Measurements from ENCODE around the gene SRGAP1. TPM values are rescaled to one million over a fixed set of nuclear protein-coding genes. Genes with fewer than 3 reads are reported as not detected.

The SRGAP1 gene
- polyA plus RNA-seq, 1 donor (not counting 4 experiments of a cell fraction or from before 2014, with no cell fraction given), result 4.5 TPM

GRCh38 chr12:64184216-64184615 is 339.7 kb downstream of the SRGAP1 start:
- DNase-seq (ENCODE audit: low read depth, low spot score) (no peak), FAIRE-seq (no peak)
- no peak overlapping the region for H3K4me3 ChIP-seq (ENCODE audit: control insufficient read depth in 2 of 3, extremely low read depth in 1 of 3, insufficient read depth in 2 of 3, low read depth in 1 of 3, low read length in 3 of 3)
- H3K36me3 ChIP-seq (ENCODE audit: control insufficient read depth in 2 of 2, extremely low read depth in 1 of 2, insufficient read depth in 2 of 2, low read length in 2 of 2), result no peaks in the 10 kb centered on the region
- dilution Hi-C loops (cut with MboI; ENCODE audit: extremely low pct_ligation_motif_present, low sequenced_read_pairs), result no loop called here
- peaks cover 40% of the 10 kb centered on the region for H3K4me1 ChIP-seq (ENCODE audit: control insufficient read depth, extremely low read depth, insufficient read depth, low read length)
- H3K79me2 ChIP-seq (ENCODE audit: control insufficient read depth, insufficient read depth, low read length), result no peaks in the 10 kb centered on the region
- H2AFZ ChIP-seq (ENCODE audit: control insufficient read depth, low read length), result no peak overlapping the region
- no peak overlapping the region for H3K4me2 ChIP-seq (ENCODE audit: control insufficient read depth, extremely low read depth, insufficient read depth, low read depth, low read length)
- H4K20me1 ChIP-seq (ENCODE audit: control insufficient read depth, extremely low read depth, insufficient read depth, low read length), result no peaks in the 10 kb centered on the region
- H3K27ac ChIP-seq (ENCODE audit: control insufficient read depth, insufficient read depth, low read length), result no peak overlapping the region
- no peaks in the 10 kb centered on the region for H3K27me3 ChIP-seq (ENCODE audit: control insufficient read depth, extremely low read depth, insufficient read depth, low read length)
- TF ChIP-seq CTCF (optimal IDR thresholded peaks at IDR 0.05 in 1 of 3, IDR thresholded peaks at IDR 0.05 in 1 of 3, conservative IDR thresholded peaks at IDR 0.05 in 1 of 3; ENCODE audit: extremely low read depth in 1 of 3, insufficient read depth in 2 of 3, low read length in 3 of 3) (no peak), EZH2 (IDR thresholded peaks at IDR 0.05; ENCODE audit: low read length) (no peak)
- H3K9ac ChIP-seq (ENCODE audit: control insufficient read depth, extremely low read depth, insufficient read depth, low read length), result no peak overlapping the region
- H3K9me3 ChIP-seq (ENCODE audit: control insufficient read depth, low read depth, low read length), result no peaks in the 10 kb centered on the region
- peaks cover 2% of the 10 kb centered on the region for H3K9me1 ChIP-seq (ENCODE audit: control insufficient read depth, extremely low read depth, insufficient read depth, low read length)

GRCh38 chr12:64186789-64187188 is 342.3 kb downstream of the SRGAP1 start:
- Histone ChIP-seq H3K36me3 (ENCODE audit: control insufficient read depth in 2 of 2, extremely low read depth in 1 of 2, insufficient read depth in 2 of 2, low read length in 2 of 2) (no peaks in the 10 kb centered on the region), H3K9ac (ENCODE audit: control insufficient read depth, extremely low read depth, insufficient read depth, low read length) (peak overlapping the region; percentile 37), H2AFZ (ENCODE audit: control insufficient read depth, low read length) (peak overlapping the region; percentile 54), H3K4me3 (ENCODE audit: control insufficient read depth in 2 of 3, extremely low read depth in 1 of 3, insufficient read depth in 2 of 3, low read depth in 1 of 3, low read length in 3 of 3) (peak overlapping the region in 2 of 3 experiments; percentile 46 to 55), H3K4me2 (ENCODE audit: control insufficient read depth, extremely low read depth, insufficient read depth, low read depth, low read length) (peak overlapping the region; percentile 96), H3K9me3 (ENCODE audit: control insufficient read depth, low read depth, low read length) (no peaks in the 10 kb centered on the region), H3K4me1 (ENCODE audit: control insufficient read depth, extremely low read depth, insufficient read depth, low read length) (peaks cover 26% of the 10 kb centered on the region), H3K27ac (ENCODE audit: control insufficient read depth, insufficient read depth, low read length) (peak overlapping the region; percentile 92), H4K20me1 (ENCODE audit: control insufficient read depth, extremely low read depth, insufficient read depth, low read length) (no peaks in the 10 kb centered on the region), H3K9me1 (ENCODE audit: control insufficient read depth, extremely low read depth, insufficient read depth, low read length) (peaks cover 2% of the 10 kb centered on the region), H3K79me2 (ENCODE audit: control insufficient read depth, insufficient read depth, low read length) (no peaks in the 10 kb centered on the region), H3K27me3 (ENCODE audit: control insufficient read depth, extremely low read depth, insufficient read depth, low read length) (no peaks in the 10 kb centered on the region)
- FAIRE-seq, result peak; percentile 64
- DNase-seq (ENCODE audit: low read depth, low spot score), result no peak
- TF ChIP-seq EZH2 (IDR thresholded peaks at IDR 0.05; ENCODE audit: low read length) (no peak), CTCF (optimal IDR thresholded peaks at IDR 0.05 in 1 of 3, IDR thresholded peaks at IDR 0.05 in 1 of 3, conservative IDR thresholded peaks at IDR 0.05 in 1 of 3; ENCODE audit: extremely low read depth in 1 of 3, insufficient read depth in 2 of 3, low read length in 3 of 3) (no peak)
- dilution Hi-C loops (cut with MboI; ENCODE audit: extremely low pct_ligation_motif_present, low sequenced_read_pairs), result no loop called here
